ENCODE data around the gene TYW5. TPM values are rescaled to one million over a fixed set of nuclear protein-coding genes. Genes with fewer than 3 reads are reported as not detected.
"Not testable (repeated sequence)": the region's sequence is repeated elsewhere in the genome, so short reads cannot be mapped to it uniquely, and the experiment has no call there.

The TYW5 gene
- total RNA-seq, 1 donor from 2014 or later: 10.5 TPM

DNA sequence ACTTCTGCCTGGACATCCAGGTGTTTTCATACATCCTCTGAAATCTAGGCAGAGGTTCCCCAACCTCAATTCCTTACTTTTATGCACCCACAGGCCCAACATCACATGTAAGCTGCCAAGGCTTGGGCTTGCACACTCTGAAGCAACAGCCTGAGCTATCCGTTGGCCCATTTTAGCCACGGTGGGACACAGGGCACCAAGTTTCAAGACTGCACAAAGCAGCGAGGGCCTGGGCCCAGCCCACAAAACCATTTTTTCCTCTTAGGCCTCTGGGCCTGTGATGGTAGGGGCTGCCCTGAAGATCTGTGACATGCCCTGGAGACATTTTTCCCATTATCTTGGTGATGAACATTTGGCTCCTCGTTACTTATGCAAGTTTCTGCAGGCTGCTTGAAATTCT, 38.3 kb downstream of the TYW5 start:
- H3K36me3 ChIP-seq (ENCODE audit: control insufficient read depth, insufficient read depth, low read length): peaks cover 3% of the 10 kb centered on the region
- no peak for FAIRE-seq
- no peaks in the 10 kb centered on the region for H3K27me3 ChIP-seq (ENCODE audit: control insufficient read depth, insufficient read depth, low read length)
- TF ChIP-seq CTCF (IDR thresholded peaks at IDR 0.05; ENCODE audit: insufficient read depth, low read length, severe bottlenecking): no peak
- no peak overlapping the region for H3K4me3 ChIP-seq (ENCODE audit: low read depth, low read length)
- DNase-seq (ENCODE audit: low read depth): no peak

DNA sequence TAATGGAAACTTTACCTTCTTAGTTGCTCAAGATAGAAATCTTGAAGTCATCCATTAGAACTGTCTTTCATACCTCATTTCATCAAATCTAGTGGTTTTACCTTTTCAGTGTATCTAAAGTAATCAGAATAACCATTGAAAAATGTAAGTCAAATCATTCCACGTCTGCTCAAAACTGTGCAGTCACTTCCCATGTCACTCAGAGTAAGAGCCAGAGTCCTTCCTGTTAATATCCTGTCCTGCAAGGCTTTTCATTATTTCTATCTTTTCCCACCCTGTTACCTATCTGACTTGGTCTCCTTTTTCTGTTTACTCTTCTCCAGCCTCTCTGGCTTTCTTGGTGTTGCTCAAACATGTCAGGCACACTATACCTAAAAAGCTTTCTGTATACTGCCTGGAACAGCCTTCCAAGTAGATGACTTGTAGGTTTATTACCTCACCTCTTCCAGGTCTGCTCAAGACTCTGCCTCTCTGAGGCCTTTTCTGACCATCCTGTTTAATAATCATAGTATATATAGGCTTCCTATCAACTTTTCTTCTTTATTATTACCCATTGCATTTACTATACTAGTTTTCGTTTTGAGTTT, 40.8 kb downstream of the TYW5 start:
- DNase-seq (ENCODE audit: low read depth): peak; percentile 65
- H3K4me3 ChIP-seq (ENCODE audit: low read depth, low read length): no peak overlapping the region
- H3K36me3 ChIP-seq (ENCODE audit: control insufficient read depth, insufficient read depth, low read length): peaks cover 3% of the 10 kb centered on the region
- TF ChIP-seq CTCF (IDR thresholded peaks at IDR 0.05; ENCODE audit: insufficient read depth, low read length, severe bottlenecking): no peak
- no peak for FAIRE-seq
- H3K27me3 ChIP-seq (ENCODE audit: control insufficient read depth, insufficient read depth, low read length): no peaks in the 10 kb centered on the region

DNA sequence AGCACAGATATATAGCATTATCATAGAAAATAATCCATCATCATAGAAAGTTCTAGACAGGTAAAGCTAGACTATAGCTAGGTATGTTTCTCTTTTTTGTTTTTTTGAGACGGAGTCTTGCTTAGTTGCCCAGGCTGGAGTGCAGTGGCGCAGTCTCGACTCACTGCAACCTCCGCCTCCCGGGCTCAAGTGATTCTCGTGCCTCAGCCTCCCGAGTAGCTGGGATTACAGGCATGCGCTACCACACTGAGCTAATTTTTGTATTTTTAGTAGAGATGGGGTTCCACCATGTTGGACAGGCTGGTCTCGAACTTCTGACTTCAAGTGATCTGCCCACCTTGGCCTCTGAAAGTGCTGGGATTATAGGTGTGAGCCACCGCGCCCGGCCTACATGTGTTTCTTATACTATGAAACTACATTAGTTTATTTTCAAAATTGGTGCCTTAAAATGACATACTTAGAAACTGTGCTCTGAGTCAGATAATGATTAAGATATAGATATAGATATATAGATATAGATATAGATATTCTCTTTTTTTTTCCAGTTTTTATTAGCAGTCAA, 42.7 kb downstream of the TYW5 start:
- DNase-seq (ENCODE audit: low read depth); FAIRE-seq; H3K27me3 ChIP-seq (ENCODE audit: control insufficient read depth, insufficient read depth, low read length); H3K36me3 ChIP-seq (ENCODE audit: control insufficient read depth, insufficient read depth, low read length): not testable (repeated sequence)
- H3K4me3 ChIP-seq (ENCODE audit: low read depth, low read length): peak overlapping the region; percentile 88

GRCh38 chr2:199911877-199912161, 43.5 kb downstream of the TYW5 start:
- FAIRE-seq: no peak
- DNase-seq (ENCODE audit: low read depth): no peak
- Histone ChIP-seq H3K4me3 (ENCODE audit: low read depth, low read length) (peak overlapping the region; percentile 88), H3K36me3 (ENCODE audit: control insufficient read depth, insufficient read depth, low read length) (peaks cover under 1% of the 10 kb centered on the region), H3K27me3 (ENCODE audit: control insufficient read depth, insufficient read depth, low read length) (no peaks in the 10 kb centered on the region)
- no peak for TF ChIP-seq CTCF (IDR thresholded peaks at IDR 0.05; ENCODE audit: insufficient read depth, low read length, severe bottlenecking)

GRCh38 chr2:199911052-199911876, 44.0 kb downstream of the TYW5 start, which contains the start of gene C2orf69:
TSS of gene C2orf69 (plus strand) at chr2:199911293. CDS start at chr2:199911439, 146 bp downstream.
- H3K36me3 ChIP-seq (ENCODE audit: control insufficient read depth, insufficient read depth, low read length): no peaks in the 10 kb centered on the region
- no peak for FAIRE-seq
- peak within 1 kb of the TSS; percentile 88 for H3K4me3 ChIP-seq (ENCODE audit: low read depth, low read length)
- H3K27me3 ChIP-seq (ENCODE audit: control insufficient read depth, insufficient read depth, low read length): no peaks in the 10 kb centered on the region
- no peak for TF ChIP-seq CTCF (IDR thresholded peaks at IDR 0.05; ENCODE audit: insufficient read depth, low read length, severe bottlenecking)
- DNase-seq (ENCODE audit: low read depth): peak; percentile 95

DNA sequence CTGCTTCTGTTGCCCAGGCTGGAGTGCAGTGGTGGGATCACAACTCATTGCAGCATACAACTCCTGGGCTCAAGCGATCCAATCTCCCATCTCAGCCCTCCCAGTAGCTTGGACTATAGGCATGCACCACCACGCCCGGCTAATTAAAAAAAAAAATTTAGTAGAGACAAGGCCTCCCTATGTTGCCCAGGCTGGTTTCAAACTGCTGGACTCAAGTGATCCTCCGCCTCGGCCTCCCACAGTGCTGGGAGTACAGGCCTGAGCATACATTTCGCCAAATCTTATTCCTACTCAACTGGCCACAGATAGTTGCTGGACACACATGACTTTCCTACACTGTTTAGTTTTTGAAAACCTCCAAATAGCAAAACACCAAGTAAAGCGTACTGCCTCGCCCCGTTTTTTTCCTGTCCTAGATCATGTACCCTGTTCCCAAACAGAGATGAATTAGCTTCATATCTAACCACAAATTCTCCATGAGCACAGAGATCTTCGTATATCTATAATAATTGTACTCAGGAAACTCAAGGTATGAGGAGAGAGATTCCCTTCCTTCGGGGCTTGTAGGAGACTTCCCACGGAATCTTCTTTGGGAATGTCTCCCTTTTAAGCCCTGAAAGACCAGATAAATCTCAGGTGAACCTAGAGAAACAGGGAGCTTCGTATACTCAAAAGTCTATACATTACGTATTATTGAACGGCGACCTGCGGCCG, 44.8 kb downstream of the TYW5 start:
- Histone ChIP-seq H3K4me3 (ENCODE audit: low read depth, low read length) (peak overlapping the region; percentile 18), H3K36me3 (ENCODE audit: control insufficient read depth, insufficient read depth, low read length) (no peaks in the 10 kb centered on the region), H3K27me3 (ENCODE audit: control insufficient read depth, insufficient read depth, low read length) (no peaks in the 10 kb centered on the region)
- FAIRE-seq (no peak), DNase-seq (ENCODE audit: low read depth) (no peak)
- no peak for TF ChIP-seq CTCF (IDR thresholded peaks at IDR 0.05; ENCODE audit: insufficient read depth, low read length, severe bottlenecking)

All from bronchial epithelial cell (primary cell).